Cerebellar cortex (tissue), 1 donor: Measurements from ENCODE around the gene TFDP1.

Experiments used
- DNase-seq: peaks from one replicate; pipeline ENCODE4 v3.0.0-alpha.2; 2015; ENCODE audit warnings: low spot score

TFDP1 gene

GRCh38 chr13:113666951-113667701 is 82.6 kb downstream of the TFDP1 start, which contains the start of gene GRK1:
Gene GRK1 (plus strand): TSS chr13:113667219. CDS start chr13:113667387, 168 bp downstream.
- no peak for DNase-seq

GRCh38 chr13:113667771-113668490 is 83.4 kb downstream of the TFDP1 start:
- DNase-seq, result no peak

DNA sequence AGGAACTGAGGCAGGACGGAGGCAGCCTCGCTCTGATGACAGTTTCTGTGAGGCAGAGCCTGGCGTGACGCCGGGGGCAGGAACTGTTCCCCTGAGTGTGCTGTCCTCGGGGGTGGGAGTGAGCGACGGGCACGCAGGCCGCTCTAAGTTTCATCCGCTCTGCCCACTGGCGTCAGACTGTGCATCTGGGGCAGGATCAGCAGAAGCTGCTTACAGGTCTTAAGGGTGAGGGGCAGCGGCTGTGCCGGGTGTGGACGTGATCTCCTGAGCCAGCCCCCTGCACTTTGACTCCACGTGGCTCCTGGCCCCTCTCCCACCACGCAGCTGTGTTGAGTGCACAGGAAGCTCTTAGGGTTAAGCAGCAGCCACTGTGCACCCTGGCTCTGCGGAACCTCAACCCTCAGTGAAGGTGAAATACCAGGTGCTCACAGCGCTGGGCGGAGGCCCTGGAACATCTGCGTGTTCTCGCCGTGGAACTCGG is 84.0 kb downstream of the TFDP1 start:
- no peak for DNase-seq

DNA sequence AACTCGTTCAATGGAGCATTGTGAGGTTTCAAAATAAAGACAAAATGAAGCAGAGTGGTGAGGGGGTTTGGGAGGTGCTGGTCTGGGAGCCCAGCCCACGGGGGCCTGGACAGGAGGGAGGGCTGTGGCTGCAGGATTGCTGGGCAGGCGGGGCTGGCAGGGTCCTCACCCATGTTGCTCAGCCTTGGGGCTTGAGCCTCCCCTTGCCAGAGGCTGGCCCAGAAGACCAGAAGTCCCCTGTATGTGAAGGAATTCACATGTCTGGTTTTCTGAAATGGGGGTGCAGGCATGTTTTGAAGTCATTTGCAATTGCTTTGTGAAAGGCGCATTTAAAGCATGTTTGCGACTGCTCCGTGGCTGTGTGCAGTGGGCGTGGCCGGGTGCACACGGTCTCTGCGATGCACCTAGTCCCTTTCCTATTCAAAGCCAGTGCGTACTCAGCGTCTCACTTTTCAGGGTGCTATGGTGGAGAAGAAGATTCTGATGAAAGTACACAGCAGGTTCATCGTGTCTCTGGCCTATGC is 84.7 kb downstream of the TFDP1 start:
- no peak for DNase-seq

- no peak for DNase-seq
These were observed 85.3 kb downstream of the TFDP1 start for GRCh38 chr13:113669755-113670341.

GRCh38 chr13:113670541-113670940 is 86.0 kb downstream of the TFDP1 start:
- DNase-seq, result no peak

GRCh38 chr13:113671066-113672001 is 86.8 kb downstream of the TFDP1 start:
- DNase-seq, result no peak

DNA sequence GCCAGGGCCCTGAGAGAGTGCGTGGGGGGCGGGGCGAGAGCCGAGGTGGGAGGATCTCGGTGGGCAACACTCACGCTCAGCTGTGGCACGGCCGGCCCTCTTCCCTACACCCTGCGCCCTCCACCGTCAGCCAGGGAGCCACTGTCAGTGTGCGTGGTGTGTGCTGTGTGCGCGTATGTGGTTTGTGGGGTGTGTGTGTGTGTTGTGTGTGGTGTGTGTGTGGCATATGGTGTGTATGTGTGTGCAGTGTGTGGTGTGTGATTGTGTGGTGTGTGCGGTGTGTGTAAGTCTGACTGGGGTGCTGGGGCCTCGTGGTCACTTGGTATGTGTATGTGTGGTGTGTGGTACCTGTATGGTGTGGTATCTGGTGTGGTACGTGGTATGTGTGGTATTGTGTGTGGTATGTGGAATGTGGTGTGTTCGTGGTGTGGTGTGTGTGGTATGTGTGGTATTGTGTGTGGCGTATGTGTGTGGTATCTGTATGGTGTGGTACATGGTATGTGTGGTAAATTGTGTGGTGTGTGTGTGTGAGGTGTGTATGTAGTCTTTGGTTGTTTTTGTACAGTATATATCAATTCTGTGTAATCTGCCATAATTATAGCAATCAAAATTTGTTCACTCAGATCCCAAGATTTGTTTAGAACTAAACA is 87.6 kb downstream of the TFDP1 start:
- no peak for DNase-seq
